ENCODE results near the gene NXPH4. TPM values are rescaled to one million over a fixed set of nuclear protein-coding genes. Genes with fewer than 3 reads are reported as not detected.

Gene NXPH4
- total RNA-seq, 1 donor from 2014 or later: not detected

DNA sequence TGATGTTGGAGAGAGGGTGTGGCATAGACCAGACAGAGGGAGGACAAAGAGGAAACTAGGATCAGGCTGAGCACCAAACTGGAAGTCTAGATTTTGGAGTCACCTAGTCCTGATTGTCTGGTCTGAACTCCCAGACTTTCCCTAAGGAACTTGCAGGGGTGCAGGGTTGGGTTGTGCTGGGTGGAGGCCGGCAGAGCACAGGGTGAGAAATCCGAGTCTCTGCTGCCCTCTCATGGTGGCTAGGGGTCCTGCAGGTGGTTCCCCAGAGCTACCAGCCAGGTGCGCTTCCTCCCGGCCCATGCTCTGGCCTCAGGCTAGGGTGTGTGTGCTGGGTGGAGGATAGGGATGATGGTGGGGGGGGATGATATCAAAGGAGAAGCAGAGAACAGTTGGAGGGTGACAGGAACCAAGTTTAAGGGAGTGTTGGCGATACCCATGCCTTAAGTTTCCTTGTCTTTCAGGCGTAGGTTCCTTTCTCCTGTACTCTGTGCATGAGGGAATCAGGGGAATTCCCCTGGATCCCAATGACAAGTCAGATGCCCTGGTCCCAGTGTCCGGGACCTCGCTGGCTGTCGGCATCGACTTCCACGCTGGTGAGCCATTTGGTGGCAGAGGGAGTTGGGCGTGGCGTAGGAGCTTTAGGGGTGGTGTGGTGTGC is 33.5 kb upstream of the NXPH4 start:
- peaks cover 17% of the 10 kb centered on the region for H3K36me3 Mint-ChIP-seq (ENCODE audit: low read depth, unreplicated experiment)
- H3K4me3 Mint-ChIP-seq (ENCODE audit: unreplicated experiment): no peak overlapping the region
- no peaks in the 10 kb centered on the region for H3K9me3 Mint-ChIP-seq (ENCODE audit: unreplicated experiment)
- peak; percentile 90 for TF ChIP-seq CTCF (IDR thresholded peaks at IDR 0.05; ENCODE audit: unreplicated experiment)
- peaks cover 21% of the 10 kb centered on the region for H3K27me3 Mint-ChIP-seq (ENCODE audit: unreplicated experiment)
- H3K27ac Mint-ChIP-seq (ENCODE audit: unreplicated experiment): peak overlapping the region; percentile 6
- DNase-seq (ENCODE audit: low spot score): peak; percentile 84
- H3K4me1 Mint-ChIP-seq (ENCODE audit: unreplicated experiment): no peaks in the 10 kb centered on the region

DNA sequence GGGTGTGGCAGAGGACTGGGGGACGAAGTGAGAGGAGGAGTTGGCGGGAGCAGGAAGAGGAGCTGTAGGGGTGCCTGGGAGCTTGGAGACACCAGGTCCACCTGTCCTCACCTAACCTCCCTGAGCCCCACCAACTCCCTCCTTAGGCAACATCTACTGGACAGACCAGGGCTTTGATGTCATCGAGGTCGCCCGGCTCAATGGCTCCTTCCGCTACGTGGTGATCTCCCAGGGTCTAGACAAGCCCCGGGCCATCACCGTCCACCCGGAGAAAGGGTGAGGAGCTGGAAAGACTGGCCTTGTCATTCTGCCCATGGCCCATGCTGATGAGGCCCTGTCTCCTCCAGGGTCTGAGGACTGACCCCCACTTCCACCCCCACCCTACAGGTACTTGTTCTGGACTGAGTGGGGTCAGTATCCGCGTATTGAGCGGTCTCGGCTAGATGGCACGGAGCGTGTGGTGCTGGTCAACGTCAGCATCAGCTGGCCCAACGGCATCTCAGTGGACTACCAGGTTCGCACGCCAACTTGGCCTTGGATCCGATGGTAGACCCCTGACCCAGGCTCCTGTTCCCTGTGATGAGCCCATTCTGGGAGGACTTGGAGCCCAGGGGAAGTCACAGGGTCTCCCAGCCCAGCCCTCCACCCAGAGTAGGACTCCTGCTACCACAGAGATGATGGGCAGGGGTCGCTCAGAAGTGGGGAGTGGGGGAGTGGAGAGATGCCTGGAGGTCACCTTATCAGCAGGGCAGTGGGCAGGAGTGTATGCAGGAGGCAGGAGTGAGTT is 32.5 kb upstream of the NXPH4 start:
- no peak for TF ChIP-seq CTCF (IDR thresholded peaks at IDR 0.05; ENCODE audit: unreplicated experiment)
- Mint-ChIP-seq H3K9me3 (ENCODE audit: unreplicated experiment) (no peaks in the 10 kb centered on the region), H3K27ac (ENCODE audit: unreplicated experiment) (no peak overlapping the region), H3K4me3 (ENCODE audit: unreplicated experiment) (no peak overlapping the region), H3K27me3 (ENCODE audit: unreplicated experiment) (peaks cover 24% of the 10 kb centered on the region), H3K36me3 (ENCODE audit: low read depth, unreplicated experiment) (peaks cover 14% of the 10 kb centered on the region), H3K4me1 (ENCODE audit: unreplicated experiment) (no peaks in the 10 kb centered on the region)
- DNase-seq (ENCODE audit: low spot score): no peak

GRCh38 chr12:57185403-57185802 is 31.2 kb upstream of the NXPH4 start:
- peaks cover 11% of the 10 kb centered on the region for H3K36me3 Mint-ChIP-seq (ENCODE audit: low read depth, unreplicated experiment)

GRCh38 chr12:57185906-57186508 is 30.6 kb upstream of the NXPH4 start:
- H3K36me3 Mint-ChIP-seq (ENCODE audit: low read depth, unreplicated experiment): peaks cover 11% of the 10 kb centered on the region
- TF ChIP-seq CTCF (IDR thresholded peaks at IDR 0.05; ENCODE audit: unreplicated experiment): no peak
- H3K27ac Mint-ChIP-seq (ENCODE audit: unreplicated experiment): no peak overlapping the region
- no peak overlapping the region for H3K4me3 Mint-ChIP-seq (ENCODE audit: unreplicated experiment)
- no peaks in the 10 kb centered on the region for H3K4me1 Mint-ChIP-seq (ENCODE audit: unreplicated experiment)
- DNase-seq (ENCODE audit: low spot score): no peak
- H3K27me3 Mint-ChIP-seq (ENCODE audit: unreplicated experiment): peaks cover 27% of the 10 kb centered on the region
- no peaks in the 10 kb centered on the region for H3K9me3 Mint-ChIP-seq (ENCODE audit: unreplicated experiment)

More at GRCh38 chr12:57185403-57185802, 31.2 kb upstream of the NXPH4 start:
- no peak overlapping the region for H3K27ac Mint-ChIP-seq (ENCODE audit: unreplicated experiment)
- no peaks in the 10 kb centered on the region for H3K9me3 Mint-ChIP-seq (ENCODE audit: unreplicated experiment)
- DNase-seq (ENCODE audit: low spot score): no peak
- no peak for TF ChIP-seq CTCF (IDR thresholded peaks at IDR 0.05; ENCODE audit: unreplicated experiment)
- peaks cover 27% of the 10 kb centered on the region for H3K27me3 Mint-ChIP-seq (ENCODE audit: unreplicated experiment)
- no peaks in the 10 kb centered on the region for H3K4me1 Mint-ChIP-seq (ENCODE audit: unreplicated experiment)
- H3K4me3 Mint-ChIP-seq (ENCODE audit: unreplicated experiment): no peak overlapping the region

All from endothelial cell (in vitro differentiated cells).